Hepatocyte (in vitro differentiated cells): ENCODE results near the gene TBC1D9.

Experiments
- CTCF ChIP-seq: fragments of 200-600 bp; sonication (generic); IDR thresholded peaks from 2 replicates; pipeline ENCODE4 v1.5.1; 2016; ENCODE audit warnings: antibody characterized with exemption, mild to moderate bottlenecking; ENCODE audit not compliant: poor library complexity
- EZH2 ChIP-seq: fragments of 200-600 bp; sonication (generic); IDR thresholded peaks from 2 replicates; pipeline ENCODE4 v1.6.1; 2016; ENCODE audit warnings: antibody characterized with exemption, mild to moderate bottlenecking, borderline replicate concordance

GRCh38 chr4:140691369-140691768 lies 64.8 kb downstream of the TBC1D9 start:
- TF ChIP-seq CTCF, result no peak
- TF ChIP-seq EZH2, result no peak
